ENCODE measurements around the gene ECHDC3. TPM values are rescaled to one million over a fixed set of nuclear protein-coding genes. Genes with fewer than 3 reads are reported as not detected.

The ECHDC3 gene
- total RNA-seq, 1 experiment from 2014 or later, result 30.1 TPM

GRCh38 chr10:11713186-11713743 lies 28.9 kb upstream of the ECHDC3 start:
- no peaks in the 10 kb centered on the region for H3K27me3 Mint-ChIP-seq (ENCODE audit: insufficient read depth, unreplicated experiment)
- H3K4me1 Mint-ChIP-seq (ENCODE audit: low read depth, unreplicated experiment), result peaks cover 13% of the 10 kb centered on the region
- Histone ChIP-seq H3K4me3 (ENCODE audit: low read depth, low read length) (no peak overlapping the region), H3K4me1 (peaks cover 15% of the 10 kb centered on the region), H3K36me3 (ENCODE audit: control insufficient read depth, insufficient read depth, low read length) (no peaks in the 10 kb centered on the region), H3K27me3 (replicated peaks; ENCODE audit: control insufficient read depth, insufficient read depth, low read length) (no peaks in the 10 kb centered on the region), H3K9me3 (no peaks in the 10 kb centered on the region)
- ChIA-PET CTCF (no interaction called here), POLR2A (interaction anchor here (0.6 kb wide), 1 partner anchor 199 kb away, joined by 3 read pairs; no protein-coding TSS in a partner anchor)
- intact Hi-C loops (cut with micrococcal nuclease; ENCODE audit: unreplicated experiment), result no loop called here
- TF ChIP-seq CTCF (IDR thresholded peaks at IDR 0.05; ENCODE audit: insufficient read depth in 1 of 2, low read depth in 1 of 2, low read length in 1 of 2, severe bottlenecking in 1 of 2, unreplicated experiment in 1 of 2), result no peak
- BruUV-seq (replicated peaks), result no TSS peak
- no peaks in the 10 kb centered on the region for H3K9me3 Mint-ChIP-seq (ENCODE audit: unreplicated experiment)
- H3K36me3 Mint-ChIP-seq (ENCODE audit: insufficient read depth, unreplicated experiment), result no peaks in the 10 kb centered on the region
- no peak overlapping the region for H3K27ac Mint-ChIP-seq (ENCODE audit: unreplicated experiment)
- H3K4me3 Mint-ChIP-seq (ENCODE audit: unreplicated experiment), result no peak overlapping the region
- DNase-seq, result no peak

DNA sequence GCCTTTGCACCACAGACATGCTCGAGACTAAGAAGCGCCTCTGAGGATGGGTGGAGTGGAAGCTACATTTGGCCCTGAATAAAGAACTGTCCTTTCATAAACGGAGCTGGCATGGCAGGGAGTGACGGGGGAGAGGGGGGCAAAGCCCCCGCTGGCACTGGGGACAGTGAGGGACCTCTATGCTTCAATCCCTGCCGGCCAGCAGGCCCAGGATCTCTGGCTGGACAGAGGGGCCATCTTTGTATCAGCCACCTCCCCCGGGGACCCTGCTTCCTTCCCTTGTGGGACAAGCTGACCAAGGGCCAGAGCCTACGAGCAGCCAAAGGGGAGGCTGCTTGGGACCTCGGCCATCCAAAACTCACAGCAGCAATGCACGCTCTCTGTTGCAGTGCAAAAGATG lies 28.2 kb upstream of the ECHDC3 start:
- no peaks in the 10 kb centered on the region for H3K36me3 ChIP-seq (ENCODE audit: control insufficient read depth, insufficient read depth, low read length)
- peaks cover 12% of the 10 kb centered on the region for H3K4me1 Mint-ChIP-seq (ENCODE audit: low read depth, unreplicated experiment)
- H3K9me3 ChIP-seq, result no peaks in the 10 kb centered on the region
- H3K9me3 Mint-ChIP-seq (ENCODE audit: unreplicated experiment), result no peaks in the 10 kb centered on the region
- no peaks in the 10 kb centered on the region for H3K27me3 Mint-ChIP-seq (ENCODE audit: insufficient read depth, unreplicated experiment)
- ChIA-PET POLR2A (interaction anchor here (0.6 kb wide), 1 partner anchor 198 kb away, joined by 3 read pairs; no protein-coding TSS in a partner anchor), CTCF (no interaction called here)
- no peaks in the 10 kb centered on the region for H3K36me3 Mint-ChIP-seq (ENCODE audit: insufficient read depth, unreplicated experiment)
- no peaks in the 10 kb centered on the region for H3K27me3 ChIP-seq (replicated peaks; ENCODE audit: control insufficient read depth, insufficient read depth, low read length)
- DNase-seq, result no peak
- H3K27ac Mint-ChIP-seq (ENCODE audit: unreplicated experiment), result no peak overlapping the region
- no peak for TF ChIP-seq CTCF (IDR thresholded peaks at IDR 0.05; ENCODE audit: insufficient read depth in 1 of 2, low read depth in 1 of 2, low read length in 1 of 2, severe bottlenecking in 1 of 2, unreplicated experiment in 1 of 2)
- H3K4me1 ChIP-seq, result peaks cover 14% of the 10 kb centered on the region
- H3K4me3 ChIP-seq (ENCODE audit: low read depth, low read length), result no peak overlapping the region
- no peak overlapping the region for H3K4me3 Mint-ChIP-seq (ENCODE audit: unreplicated experiment)
- no TSS peak for BruUV-seq (replicated peaks)
- intact Hi-C loops (cut with micrococcal nuclease; ENCODE audit: unreplicated experiment), result no loop called here

DNA sequence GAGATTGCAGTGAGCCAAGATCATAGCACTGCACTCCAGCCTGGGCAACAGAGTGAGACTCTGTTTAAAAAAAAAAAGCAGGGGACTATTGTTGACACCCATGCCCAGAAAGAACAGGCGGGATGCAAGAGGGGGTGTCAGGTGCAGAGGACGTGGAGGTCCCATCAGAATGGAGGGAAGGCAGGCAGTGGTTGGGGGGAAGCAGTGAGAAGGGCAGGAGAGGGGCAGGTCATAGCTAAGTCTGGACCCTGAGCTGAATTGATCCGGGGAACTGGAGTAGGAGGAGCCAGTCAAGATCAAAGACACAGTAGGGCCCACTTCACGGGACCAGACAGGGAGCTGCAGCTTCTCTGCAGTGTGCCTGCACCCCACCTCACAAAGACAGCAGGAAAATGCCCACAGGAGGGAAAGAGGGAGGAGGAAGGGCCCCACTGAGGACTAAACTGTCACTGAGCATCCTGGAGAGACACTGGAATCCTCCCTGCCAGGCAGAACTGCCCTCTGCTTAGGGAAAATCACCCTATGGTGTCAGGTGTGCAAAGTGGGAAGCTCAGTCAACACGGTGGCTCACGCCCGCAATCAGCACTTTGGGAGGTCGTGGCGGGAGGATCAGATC lies 27.3 kb upstream of the ECHDC3 start:
- Mint-ChIP-seq H3K27me3 (ENCODE audit: insufficient read depth, unreplicated experiment) (no peaks in the 10 kb centered on the region), H3K4me3 (ENCODE audit: unreplicated experiment) (no peak overlapping the region), H3K36me3 (ENCODE audit: insufficient read depth, unreplicated experiment) (no peaks in the 10 kb centered on the region), H3K9me3 (ENCODE audit: unreplicated experiment) (no peaks in the 10 kb centered on the region), H3K4me1 (ENCODE audit: low read depth, unreplicated experiment) (peaks cover 12% of the 10 kb centered on the region), H3K27ac (ENCODE audit: unreplicated experiment) (no peak overlapping the region)
- TF ChIP-seq CTCF (IDR thresholded peaks at IDR 0.05; ENCODE audit: insufficient read depth in 1 of 2, low read depth in 1 of 2, low read length in 1 of 2, severe bottlenecking in 1 of 2, unreplicated experiment in 1 of 2), result no peak
- no peak for DNase-seq
- Histone ChIP-seq H3K4me3 (ENCODE audit: low read depth, low read length) (no peak overlapping the region), H3K4me1 (peaks cover 14% of the 10 kb centered on the region), H3K27me3 (replicated peaks; ENCODE audit: control insufficient read depth, insufficient read depth, low read length) (no peaks in the 10 kb centered on the region), H3K9me3 (no peaks in the 10 kb centered on the region), H3K36me3 (ENCODE audit: control insufficient read depth, insufficient read depth, low read length) (no peaks in the 10 kb centered on the region)
- BruUV-seq (replicated peaks), result no TSS peak
- POLR2A ChIA-PET, result no interaction called here
- CTCF ChIA-PET, result interaction anchor here (1.9 kb wide), 1 partner anchor 10 kb away, joined by 7 read pairs; no protein-coding TSS in a partner anchor
- intact Hi-C loops (cut with micrococcal nuclease; ENCODE audit: unreplicated experiment), result no loop called here
